ENCODE measurements around the gene CABCOCO1.

- no peak for TF ChIP-seq CTCF (IDR thresholded peaks at IDR 0.05)
- TF ChIP-seq POLR2A (IDR thresholded peaks at IDR 0.05) = no peak
Measured at GRCh38 chr10:61765176-61766087, 102.7 kb downstream of the CABCOCO1 start.

All from body of pancreas (tissue), 4 donors.